ENCODE results near the gene SORBS2.

GRCh38 chr4:185702147-185702663, 109.8 kb downstream of the SORBS2 start:
- TF ChIP-seq, protein P1, sequence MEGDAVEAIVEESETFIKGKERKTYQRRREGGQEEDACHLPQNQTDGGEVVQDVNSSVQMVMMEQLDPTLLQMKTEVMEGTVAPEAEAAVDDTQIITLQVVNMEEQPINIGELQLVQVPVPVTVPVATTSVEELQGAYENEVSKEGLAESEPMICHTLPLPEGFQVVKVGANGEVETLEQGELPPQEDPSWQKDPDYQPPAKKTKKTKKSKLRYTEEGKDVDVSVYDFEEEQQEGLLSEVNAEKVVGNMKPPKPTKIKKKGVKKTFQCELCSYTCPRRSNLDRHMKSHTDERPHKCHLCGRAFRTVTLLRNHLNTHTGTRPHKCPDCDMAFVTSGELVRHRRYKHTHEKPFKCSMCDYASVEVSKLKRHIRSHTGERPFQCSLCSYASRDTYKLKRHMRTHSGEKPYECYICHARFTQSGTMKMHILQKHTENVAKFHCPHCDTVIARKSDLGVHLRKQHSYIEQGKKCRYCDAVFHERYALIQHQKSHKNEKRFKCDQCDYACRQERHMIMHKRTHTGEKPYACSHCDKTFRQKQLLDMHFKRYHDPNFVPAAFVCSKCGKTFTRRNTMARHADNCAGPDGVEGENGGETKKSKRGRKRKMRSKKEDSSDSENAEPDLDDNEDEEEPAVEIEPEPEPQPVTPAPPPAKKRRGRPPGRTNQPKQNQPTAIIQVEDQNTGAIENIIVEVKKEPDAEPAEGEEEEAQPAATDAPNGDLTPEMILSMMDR (IDR thresholded peaks at IDR 0.05), result no peak
- TF ChIP-seq POLR2A (IDR thresholded peaks at IDR 0.05) (no peak), POLR2AphosphoS5 (IDR thresholded peaks at IDR 0.05) (no peak), EP300 (IDR thresholded peaks at IDR 0.05) (no peak)
